ENCODE measurements around the gene CLDN14.

Gene CLDN14, protein sequence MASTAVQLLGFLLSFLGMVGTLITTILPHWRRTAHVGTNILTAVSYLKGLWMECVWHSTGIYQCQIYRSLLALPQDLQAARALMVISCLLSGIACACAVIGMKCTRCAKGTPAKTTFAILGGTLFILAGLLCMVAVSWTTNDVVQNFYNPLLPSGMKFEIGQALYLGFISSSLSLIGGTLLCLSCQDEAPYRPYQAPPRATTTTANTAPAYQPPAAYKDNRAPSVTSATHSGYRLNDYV

DNA sequence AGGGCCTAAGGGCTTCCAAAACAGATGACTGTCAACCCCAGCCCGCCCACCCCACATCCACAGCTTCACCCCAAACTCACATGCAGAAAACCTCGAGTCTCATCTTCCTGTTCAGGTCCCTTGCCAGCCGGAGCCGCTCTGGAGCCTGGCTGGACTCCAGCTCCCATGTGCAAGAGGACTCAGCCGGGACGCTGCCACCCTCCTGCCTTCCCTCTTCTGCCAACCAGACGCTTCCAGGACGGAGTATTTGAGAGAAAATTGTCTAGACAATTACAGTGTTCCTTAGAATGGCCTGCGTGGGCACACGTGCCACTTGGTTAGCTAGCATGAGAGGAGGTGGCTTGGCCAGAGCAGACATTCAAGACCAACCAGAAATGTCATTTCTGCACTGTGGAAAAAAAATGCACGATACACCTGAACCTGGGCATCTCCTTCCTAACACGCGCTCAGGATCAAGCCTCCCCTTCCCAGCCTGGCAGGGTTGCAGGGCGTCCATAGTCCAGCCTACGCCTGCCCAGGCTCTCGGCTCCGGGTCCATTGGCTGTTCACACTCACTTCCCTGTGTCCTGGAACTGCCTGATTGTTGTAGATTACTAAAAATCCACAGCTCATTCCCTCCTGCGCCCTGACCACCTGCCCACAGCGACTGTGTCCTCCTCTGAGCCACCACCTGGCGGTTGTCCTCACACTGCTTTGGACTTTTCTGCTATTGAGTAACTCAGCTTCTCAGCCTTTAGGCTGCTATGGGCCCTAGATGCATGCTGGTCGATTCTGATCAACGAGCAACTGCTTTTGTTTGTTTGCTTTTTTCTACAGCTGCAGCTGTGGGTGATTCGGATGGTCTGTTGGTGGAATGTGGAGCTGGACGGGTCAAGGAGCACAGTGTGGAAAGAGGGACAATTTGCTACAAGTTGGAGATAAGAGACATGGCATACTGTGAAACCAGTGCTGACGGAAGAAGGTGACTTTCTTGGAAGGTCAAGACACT lies at the start of gene CLDN14:
Gene CLDN14 (minus strand): TSS at position 708 of the 988 bp plus-strand sequence. CDS start 18,427 bp downstream, outside the sequence.
- no peak for DNase-seq

DNA sequence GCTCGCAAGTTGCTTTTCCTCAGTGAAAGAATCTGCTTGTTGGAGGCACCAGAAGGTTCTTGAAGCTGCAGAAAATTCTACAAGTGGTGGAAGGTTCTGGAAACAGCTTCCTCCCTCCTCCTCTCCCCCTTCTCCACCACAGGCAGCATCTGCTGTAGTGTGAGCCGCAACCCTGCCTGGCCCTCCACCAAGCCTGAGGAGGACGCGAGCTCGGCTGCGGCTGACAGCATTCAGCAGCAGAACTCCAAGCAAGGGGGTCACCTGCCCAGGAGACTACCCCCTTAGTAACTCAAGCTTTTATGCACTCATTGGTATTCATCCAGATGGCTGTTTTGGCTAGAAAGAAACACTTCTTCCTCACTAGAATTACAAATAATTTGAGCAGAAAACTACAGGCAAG lies 48.8 kb upstream of the CLDN14 start:
- DNase-seq = no peak

DNA sequence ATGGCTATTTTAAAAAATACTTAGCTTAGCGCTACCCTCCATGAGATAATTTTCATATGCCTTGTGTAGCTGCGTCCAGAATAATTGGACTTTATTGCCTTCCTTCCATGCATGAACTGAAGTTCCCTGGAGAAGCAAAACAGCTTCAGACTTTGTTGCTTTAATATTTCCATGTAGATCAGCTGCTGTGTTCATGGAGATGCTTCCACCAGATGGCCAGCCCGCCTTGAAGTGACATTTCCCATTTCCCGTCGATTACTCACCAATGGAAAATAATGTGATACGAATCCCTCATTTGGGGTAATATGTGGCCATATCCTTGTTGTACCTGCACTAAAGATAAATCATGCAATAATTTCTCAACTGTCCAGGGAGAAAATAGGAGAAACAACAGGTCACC lies 47.4 kb upstream of the CLDN14 start:
- no peak for DNase-seq

DNA sequence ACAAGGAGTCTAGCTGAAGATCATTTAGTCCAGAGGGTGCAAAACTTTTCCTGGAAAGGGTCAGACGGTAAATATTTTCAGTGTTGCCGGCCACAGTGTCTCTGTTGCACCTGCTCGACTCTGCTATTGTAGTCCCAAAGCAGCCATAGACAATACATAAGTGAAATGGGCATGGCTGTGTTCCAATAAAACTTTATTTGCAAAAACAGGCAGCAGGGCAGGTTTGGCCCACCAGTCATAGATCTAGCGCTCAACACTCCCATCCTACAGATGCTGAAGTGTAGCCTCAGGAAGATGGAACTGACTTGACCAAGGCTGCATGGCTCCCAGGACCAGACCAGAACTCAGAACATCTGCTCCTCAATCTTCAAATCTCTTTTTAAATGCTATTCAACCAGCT lies 46.2 kb upstream of the CLDN14 start:
- no peak for DNase-seq

DNA sequence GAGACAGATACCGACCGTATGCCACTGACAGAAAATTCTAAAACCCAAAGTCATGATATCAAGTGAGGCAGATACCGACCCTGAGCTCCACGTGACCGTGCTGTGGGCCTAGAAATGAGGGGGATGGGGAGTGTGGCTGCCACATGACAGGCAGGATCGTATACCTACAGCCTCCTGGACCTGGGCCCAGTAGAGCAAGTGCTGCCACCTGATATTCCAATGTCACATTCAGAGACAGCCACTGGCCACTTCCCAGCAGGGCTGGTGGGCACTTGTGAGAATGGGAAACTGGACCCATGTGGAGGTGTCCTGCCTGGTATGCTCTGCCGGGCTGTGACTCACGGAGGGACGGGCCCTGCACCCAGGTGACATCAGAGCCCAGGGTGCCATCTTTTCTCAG lies 44.6 kb upstream of the CLDN14 start:
- no peak for DNase-seq

DNA sequence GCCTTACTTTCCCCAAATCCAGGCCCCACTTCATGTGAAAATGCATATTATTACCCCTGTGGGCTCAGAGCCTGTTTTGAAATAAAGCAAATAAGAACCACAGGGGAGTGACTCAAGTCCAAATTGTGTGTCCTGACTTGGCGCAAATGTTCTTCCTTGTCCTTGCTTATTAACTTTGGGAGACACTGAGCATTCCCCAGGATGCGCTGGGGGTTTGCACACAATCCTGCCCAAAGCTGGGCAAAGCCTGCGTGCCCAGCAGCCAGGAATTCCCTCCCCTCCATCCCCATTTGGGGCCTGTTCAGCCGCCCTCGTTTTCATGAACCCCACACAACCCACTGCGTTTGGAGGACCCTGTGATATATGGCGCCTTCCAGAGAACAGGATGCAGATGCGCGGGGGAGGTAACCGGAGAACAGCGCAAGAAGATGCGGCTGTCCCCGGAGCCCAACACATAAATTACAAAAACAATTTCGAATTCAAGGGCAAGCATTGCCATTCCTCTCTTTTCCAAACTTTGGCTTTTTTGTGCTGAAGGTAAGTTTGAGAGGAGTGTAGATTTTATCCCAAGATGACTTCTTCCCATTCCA lies 42.4 kb upstream of the CLDN14 start:
- no peak for DNase-seq

DNA sequence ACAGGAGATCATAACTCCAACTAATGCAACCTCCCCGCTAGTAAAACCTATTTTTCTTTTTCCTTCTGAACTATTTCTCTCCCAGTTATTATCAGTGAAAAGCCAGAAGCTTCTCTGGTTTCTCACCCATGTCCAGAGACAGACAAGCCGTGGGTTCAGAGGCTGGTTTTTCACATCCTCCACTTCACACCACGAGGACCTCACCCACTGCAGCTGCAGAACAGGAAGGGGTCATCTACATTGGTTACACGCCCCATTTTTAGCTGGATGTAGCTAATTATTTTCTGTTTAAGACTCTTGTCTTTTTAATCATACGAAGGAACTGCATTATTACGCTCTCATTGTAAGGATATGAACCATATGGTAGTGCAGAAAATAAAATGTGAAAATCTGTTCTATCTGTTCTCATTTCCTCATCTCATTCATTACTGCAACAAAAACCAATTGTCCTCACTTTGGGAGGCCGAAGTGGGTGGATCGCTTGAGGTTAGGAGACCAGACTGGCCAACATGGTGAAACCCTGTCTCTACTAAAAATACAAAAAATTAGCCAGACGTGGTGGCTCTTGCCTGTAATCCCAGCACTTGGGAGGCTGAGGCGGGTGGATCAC lies 39.1 kb upstream of the CLDN14 start:
- no peak for DNase-seq

DNA sequence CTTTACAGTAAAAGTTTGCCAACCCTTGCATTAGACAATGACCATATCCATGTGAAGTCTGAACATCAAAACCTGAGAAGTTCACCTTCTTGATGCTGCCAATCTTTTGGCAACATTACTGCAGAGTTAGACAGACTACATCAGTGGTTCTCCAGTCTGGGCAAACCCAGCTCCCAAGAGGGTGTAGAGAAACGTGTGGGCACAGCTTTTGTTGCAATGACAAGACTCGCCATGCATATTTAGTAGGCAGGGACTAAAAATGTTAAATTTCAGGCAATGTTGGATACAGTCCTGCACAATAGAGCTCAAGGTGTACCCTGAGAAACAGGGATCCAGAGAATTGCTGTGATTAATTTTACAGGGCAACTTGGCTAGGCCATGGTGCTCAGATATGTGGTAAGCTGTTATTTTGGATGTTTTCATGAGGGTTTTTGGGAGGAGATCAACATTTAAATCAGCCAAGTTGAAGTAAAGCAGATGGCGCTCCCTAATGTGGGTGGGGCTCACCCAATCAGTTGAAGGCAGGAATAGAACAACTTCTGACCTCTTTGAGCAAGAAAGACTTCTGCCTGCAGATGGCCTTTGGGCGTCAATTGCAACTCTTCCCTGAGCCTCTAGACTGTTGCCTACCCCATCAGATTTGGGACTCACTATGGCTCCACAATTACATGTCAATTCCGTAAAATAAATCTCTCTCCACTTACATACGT lies 37.6 kb upstream of the CLDN14 start:
- no peak for DNase-seq

DNA sequence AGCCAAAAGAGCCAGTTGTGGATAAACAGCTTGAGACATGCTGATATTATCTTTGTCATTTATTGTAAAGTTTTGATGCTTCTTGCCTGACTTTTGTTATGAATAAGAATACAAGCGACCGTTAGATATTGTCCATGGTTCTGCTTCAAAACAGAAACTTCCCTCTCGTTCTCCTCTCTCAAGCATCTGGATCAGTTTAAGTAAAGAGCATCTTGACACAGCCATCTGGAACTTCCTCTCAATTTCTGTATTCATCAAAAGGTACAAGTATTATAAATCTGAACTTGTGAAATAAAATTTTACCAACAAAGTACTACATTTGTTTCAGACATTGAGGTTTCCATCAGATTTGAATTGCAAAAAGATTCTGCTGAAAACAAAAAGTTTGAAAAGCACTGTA lies 36.4 kb upstream of the CLDN14 start:
- DNase-seq = no peak

DNA sequence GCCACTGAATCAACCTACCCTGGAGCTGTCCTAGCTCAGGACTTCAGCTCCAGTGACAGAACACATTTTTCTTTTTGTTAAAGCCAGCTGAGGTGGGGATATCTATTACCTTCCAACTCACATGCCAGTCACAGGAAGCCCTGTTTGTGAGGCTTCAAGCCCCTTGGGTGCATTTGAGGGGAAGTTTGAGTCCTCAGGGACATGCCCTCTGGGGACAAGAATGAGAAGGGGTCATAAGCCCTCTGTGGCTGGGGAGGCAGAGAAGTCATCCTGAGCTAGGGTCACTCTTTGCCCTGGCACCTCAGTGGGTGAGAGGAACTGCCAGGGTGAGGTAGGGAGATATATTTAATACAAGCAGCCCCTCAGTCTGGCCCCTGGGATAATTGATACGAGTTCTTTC lies 33.5 kb upstream of the CLDN14 start:
- no peak for DNase-seq

DNA sequence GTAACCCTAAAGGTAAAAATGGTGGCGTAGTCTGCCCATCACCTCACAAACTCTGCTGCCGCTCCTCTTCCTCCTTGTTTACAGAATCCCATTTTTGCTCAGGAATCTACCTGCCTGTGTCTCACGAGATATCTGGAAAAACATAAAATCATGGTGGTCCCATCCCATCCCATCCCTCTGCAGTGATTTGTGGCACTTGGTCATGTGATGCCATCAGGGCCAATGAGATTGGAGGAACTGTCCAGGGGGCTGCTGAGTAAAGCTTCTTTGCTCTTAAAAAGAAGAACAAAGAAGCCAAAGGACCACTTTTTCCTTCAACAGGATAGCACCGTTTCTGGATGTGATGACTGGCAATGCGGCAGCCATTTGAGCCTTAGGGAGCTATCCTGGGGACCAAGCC lies 33.0 kb upstream of the CLDN14 start:
- no peak for DNase-seq

DNA sequence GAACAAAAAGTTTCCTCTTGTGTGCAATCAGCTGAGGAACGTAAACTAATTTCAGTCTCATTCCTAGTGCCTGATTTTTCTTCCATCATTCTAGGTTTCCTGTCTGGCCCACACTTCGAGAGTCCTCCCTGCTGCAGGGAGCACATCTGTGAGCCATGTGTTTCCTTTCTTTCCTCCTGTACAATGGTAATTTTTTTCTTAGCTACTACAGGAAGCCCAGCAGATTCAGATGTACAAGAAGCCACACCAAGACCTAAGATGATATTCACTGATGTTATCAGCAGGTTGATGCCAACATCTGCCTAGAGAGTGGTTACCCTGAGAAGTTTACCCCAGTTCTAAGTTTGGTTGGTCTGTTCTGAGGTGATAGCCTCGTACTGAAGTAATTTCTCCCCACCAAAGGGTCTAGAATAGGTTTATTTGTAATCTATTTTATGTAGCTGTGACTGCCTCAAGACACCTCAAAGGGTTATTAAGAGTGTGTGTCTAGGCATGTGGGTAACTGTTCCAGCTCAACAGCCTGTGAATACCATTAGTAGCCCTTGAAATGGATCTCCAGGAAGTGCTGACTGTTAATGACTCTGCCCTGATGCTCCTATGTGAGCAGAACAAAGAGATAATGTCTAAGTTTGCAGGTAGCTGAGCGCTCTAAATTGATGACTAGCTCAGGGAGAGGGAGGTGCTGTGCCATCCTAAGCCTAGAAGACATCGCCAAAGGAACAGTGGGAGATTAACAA lies 31.7 kb upstream of the CLDN14 start:
- no peak for DNase-seq

DNA sequence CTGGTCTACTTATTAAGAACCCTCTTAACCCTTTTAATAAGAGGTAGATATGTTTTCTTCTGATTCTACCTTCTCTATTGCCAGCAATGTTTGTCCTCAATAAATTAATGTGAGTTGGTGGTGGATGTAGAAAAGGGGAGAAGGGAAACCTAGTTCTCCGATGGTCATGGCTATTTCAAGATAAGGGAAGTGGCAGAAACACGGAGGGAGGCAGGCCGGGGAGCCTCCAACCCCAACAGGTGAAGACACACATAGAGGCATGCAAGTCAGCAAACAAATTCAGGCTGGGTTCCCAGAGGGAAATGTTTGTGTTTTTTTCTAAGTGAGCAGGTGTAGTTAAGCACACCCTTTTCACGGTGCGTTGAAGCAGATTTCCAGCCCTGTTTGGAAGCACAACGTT lies 31.0 kb upstream of the CLDN14 start:
- DNase-seq = no peak

DNA sequence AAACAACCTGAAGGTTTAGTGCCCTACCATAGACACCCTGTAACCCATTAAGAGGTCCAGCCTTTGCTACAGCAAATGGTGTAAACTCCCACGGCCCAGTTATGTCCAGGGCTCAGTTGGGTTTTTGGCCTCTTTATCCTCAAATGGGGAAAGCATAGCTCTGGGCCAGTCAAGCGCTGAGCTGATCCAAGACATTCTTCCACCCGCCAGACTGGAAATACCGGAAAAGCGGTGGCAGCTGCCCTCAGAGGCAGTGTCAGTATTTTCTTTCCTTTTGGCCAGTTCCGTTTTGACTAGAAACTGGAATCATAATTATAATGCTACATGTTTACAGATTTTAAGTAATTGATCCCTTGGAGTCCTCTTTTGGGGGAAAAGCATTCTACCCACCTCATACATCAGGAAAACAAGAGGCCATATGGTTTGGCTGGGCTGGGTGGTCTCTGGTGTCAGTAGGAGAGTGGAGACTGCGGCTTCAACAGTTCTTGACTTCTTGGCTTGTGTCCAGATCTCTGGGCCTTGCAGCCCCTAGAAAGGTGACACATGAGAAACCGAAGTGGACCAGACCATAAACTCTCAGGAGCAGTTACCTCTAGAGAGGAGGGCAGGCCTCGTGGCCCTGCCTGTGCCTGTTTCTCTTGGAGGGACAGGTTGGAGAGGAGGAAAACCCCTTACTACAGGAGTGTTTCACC lies 30.2 kb upstream of the CLDN14 start:
- DNase-seq = no peak

DNA sequence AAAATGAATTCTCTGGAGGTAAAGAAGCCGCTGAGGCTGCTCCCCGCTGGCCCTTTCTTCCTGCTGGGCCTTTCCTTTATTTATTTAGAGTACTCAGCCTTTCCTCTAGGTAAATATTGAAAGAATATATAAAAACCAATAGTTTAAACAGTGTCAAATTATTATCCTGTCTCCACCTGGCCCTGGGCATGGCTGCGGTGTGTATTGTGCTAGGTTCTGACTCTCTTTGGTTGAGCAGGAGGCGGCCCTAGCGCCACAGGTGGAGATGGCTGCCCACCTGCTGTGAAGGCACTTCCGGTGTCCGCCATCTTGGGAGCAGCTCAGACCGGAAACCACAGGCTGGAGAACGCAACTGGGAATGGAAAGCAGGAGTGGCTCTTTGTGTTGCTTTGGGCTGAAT lies 29.0 kb upstream of the CLDN14 start:
- no peak for DNase-seq

DNA sequence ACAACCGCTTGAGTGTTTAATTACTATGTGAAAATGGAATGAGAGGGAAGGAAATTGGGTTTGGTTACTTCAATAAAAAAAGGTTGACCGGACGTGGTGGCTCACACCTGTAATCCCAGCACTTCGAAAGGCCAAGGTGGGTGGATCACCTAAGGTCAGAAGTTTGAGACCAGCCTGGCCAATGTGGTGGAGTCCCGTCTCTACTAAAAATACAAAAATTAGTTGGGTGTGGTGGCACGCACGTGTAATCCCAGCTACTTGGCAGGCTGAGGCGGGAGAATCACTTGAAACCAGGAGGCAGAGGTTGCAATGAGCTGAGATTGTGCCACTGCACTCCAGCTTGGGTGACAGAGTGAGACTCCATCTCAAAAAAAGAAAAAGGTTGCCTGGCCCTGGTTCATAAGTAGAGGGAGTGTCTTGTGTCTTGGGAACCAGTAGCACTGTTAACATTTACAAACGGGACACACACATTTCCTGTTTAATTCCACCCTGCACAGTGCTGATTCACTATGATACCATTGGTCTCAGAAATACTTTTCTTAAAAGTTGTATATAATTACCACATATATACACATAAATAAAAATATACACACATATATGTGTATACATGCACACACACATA lies 27.6 kb upstream of the CLDN14 start:
- no peak for DNase-seq

DNA sequence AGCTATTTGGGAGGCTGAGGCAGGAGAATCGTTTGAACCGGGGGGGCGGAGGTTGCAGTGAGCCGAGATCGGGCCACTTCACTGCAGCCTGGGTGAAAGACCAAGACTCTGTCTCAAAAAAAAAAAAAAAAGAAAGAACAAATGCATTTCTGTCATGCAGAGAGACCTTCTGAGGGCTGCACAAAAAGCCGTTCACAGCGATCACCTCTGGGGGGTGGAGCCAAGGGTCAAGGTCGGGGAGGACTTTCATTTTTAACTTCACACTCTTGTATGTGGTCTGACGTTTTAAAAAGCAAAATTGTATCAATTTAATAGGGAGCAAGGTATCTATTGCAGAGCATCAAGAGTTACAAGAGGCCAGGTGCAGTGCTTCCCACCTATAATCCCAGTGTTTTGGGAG lies 26.6 kb upstream of the CLDN14 start:
- DNase-seq = no peak

DNA sequence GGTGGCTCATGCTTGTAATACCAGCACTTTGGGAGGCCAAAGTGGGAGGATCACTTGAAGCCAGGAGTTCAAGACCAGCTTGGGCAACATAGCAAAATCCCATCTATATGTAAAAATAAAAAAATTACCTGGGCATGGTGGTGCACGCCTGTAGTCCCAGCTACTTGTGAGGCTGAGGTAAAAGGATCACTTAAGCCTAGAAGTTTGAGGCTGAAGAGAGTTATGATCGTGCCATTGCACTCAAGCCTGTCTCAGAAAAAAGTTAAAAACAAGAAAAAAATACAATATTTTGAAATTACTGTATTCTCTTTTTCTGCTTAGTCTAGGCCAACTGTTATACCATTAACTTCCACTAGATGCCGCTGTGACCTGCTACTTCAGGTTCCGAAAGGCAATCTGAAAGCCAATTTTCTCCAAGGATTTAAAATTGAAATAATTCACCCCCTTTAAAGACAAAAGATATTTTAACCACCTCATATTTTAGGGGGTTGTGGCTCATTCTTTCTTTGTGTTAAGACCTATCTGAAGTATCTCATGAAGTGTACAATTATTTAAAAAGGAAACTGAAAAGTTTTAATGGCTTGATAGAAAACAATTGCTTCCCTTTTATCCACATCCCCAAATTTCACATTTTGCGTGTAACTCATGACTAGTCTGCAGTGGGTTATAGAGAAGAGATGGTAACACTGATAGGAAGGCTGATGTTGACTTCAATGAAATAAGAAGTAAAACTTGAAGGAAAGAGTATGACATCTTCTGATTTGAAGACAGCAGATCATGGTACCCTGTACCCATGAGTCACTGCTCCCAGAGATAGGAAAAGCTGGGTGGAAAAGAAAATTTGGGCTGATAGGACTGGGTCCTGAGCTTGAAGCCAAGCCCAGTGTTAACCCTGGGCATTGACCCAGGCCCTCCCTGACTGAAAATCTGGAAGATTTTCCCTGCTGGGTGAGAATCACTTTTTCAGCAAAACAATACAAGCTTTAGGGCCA lies 24.4 kb upstream of the CLDN14 start:
- DNase-seq = peak in 1 of 2 experiments; percentile 34

DNA sequence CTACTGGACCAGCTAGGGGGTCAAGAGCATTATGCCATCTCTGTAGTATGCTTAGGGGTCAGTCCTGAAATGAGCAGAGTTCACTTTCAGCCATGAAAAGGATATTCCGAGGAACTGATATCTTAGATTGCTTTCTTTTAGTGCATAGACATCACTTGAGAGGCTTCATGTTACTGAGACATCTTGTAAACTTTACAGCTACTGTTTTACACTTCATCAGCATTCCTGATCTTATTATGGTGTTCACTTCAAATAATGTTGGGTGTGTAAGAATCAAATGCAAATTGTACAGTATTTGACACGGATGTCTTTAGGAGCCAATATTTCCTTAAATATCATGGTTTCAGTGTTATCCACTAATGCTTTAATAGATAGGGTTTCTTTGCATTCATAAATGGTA lies 22.4 kb upstream of the CLDN14 start:
- DNase-seq = no peak

DNA sequence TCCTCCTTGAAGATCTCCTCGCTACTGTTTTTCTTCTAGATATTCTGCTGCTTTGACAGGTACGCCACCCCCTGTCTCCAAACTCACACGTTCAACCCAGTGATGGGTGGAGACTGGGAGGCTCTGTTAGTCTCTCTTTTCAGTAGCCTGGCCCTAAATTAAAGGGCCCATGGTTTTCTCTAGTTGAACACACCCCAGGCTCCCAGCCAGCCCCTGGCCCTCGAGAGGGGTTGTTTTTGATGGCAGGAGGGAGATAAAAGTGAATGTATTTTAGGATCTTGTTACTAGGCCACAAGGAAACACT lies 21.6 kb upstream of the CLDN14 start:
- DNase-seq = no peak

All from activated T-cell treated with anti-CD3 and anti-CD28 coated beads, Interleukin-2, amount 50 U/mL, for 48 hours (primary cell).